ENCODE data around the gene ZNF550. TPM values are rescaled to one million over a fixed set of nuclear protein-coding genes. Genes with fewer than 3 reads are reported as not detected.
"Not testable (repeated sequence)": the region's sequence is repeated elsewhere in the genome, so short reads cannot be mapped to it uniquely, and the experiment has no call there.

The ZNF550 gene
- total and polyA plus RNA-seq, 10 of the 15 experiments (the other 5 are each of a cell fraction or from before 2014, with no cell fraction given) = 2.6 to 14.0 (median 7.4) TPM

DNA sequence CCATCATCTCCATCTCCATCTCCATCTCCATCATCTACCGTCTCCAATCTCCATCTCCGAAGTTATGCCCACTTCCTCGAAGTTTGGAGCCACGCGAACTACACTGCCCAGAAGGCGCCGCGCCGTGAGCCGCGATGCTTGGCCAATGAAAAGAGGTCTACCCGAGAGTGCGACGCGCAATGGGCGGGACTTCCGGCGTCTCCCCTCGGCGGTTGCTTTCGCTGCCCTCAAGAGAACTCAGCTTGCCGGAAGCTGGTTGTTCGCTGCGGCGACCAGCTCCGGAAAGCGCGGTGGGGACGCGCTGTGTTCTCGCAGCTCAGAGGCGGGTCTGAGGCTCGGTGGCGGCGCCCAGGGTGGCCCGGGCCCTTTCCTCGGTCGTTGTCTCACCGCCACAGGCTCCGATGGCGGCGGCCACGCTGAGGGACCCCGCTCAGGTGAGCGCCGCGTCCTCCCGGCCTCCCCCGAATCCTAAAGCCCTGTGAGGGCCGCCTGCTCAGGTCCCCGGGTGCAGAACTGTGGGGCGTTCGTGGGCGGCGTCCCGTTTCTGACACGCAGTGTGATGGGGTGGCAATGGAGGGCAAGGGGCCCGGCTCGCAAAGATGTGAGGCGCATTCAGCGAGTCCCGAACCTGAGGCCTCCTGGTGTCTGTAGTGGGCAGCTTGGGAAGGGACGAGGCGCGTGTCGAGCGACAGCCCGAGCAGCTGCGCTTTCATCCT, 59.8 kb downstream of the ZNF550 start, which contains the start of gene ZNF773:
TSS of gene ZNF773 (plus strand) at position 259 of the 716 bp plus-strand sequence. CDS start at position 402, 143 bp downstream.
- H3K4me1 ChIP-seq (ENCODE audit: control insufficient read depth, insufficient read depth, low read length); BruUV-seq (replicated peaks); intact Hi-C loops (cut with micrococcal nuclease; ENCODE audit: unreplicated experiment); H3K79me2 ChIP-seq (ENCODE audit: control insufficient read depth, insufficient read depth, low read length); CTCF ChIA-PET; H4K20me1 ChIP-seq (ENCODE audit: control insufficient read depth, insufficient read depth); in situ Hi-C loops (cut with MboI); H3K27me3 ChIP-seq (replicated peaks in 1 of 2; ENCODE audit: control insufficient read depth in 2 of 2, insufficient read depth in 2 of 2, low read length in 1 of 2); H3K36me3 ChIP-seq (ENCODE audit: control insufficient read depth in 2 of 2, insufficient read depth in 2 of 2, low read length in 1 of 2): not testable (repeated sequence)
- Histone ChIP-seq H3K9me3 (replicated peaks; ENCODE audit: control insufficient read depth, insufficient read depth, low read length) (peaks cover 16% of the 10 kb centered on the region), H3K4me3 (peak within 1 kb of the TSS; percentile 70; the same call in 1 of the 2 replicates), H2AFZ (ENCODE audit: control insufficient read depth, low read depth, low read length) (peak within 1 kb of the TSS; percentile 73), H3K4me2 (ENCODE audit: control insufficient read depth, insufficient read depth) (peak within 1 kb of the TSS; percentile 79), H3K9ac (ENCODE audit: control insufficient read depth, insufficient read depth, low read length) (peak within 1 kb of the TSS; percentile 40; the same call in 1 of the 2 replicates), H3K27ac (ENCODE audit: control insufficient read depth, insufficient read depth) (peak within 1 kb of the TSS; percentile 58)
- FAIRE-seq = peak; percentile 97
- ATAC-seq = peak; percentile 100
- 1% methylated on average over 57 of the region's 69 CpGs for WGBS (ENCODE audit: insufficient coverage, insufficient replicate concordance, low lambda C conversion rate, missing lambda C conversion rate)
- ChIA-PET POLR2A (interaction anchor here (1.0 to 1.5 kb wide), 2 partner anchors 66 to 999 kb away, joined by 3 to 4 read pairs; no protein-coding TSS in a partner anchor), RAD21 (ENCODE audit: unreplicated experiment) (interaction anchor here (0.6 kb wide), 1 partner anchor 384 kb away, joined by 3 read pairs; no protein-coding TSS in a partner anchor), SMC1A (ENCODE audit: uncharacterized antibody, unreplicated experiment) (interaction anchor here (0.9 kb wide), 1 partner anchor 1019 kb away, joined by 3 read pairs; the partner anchor contains the start of gene ZBTB45)
- peak; percentile 83 for DNase-seq (ENCODE audit: low read depth, low spot score)
- TF ChIP-seq ZNF207 (IDR thresholded peaks at IDR 0.05; ENCODE audit: borderline replicate concordance) (peak; percentile 86), NFYB (IDR thresholded peaks at IDR 0.05; ENCODE audit: insufficient read depth, low read depth, low read length) (peak; percentile 58; the same call in 1 of the 2 replicates), RUNX3 (IDR thresholded peaks at IDR 0.05; ENCODE audit: low read length) (peak; percentile 40), LARP7 (IDR thresholded peaks at IDR 0.05) (peak; percentile 43; the same call in 1 of the 2 replicates), YY1 (IDR thresholded peaks at IDR 0.05; ENCODE audit: low read depth, low read length) (peak; percentile 63), GABPA (IDR thresholded peaks at IDR 0.05; ENCODE audit: low read depth) (peak; percentile 94), TAF1 (IDR thresholded peaks at IDR 0.05; ENCODE audit: borderline replicate concordance, low read depth, low read length) (peak; percentile 60; the same call in 1 of the 2 replicates), POLR2AphosphoS5 (IDR thresholded peaks at IDR 0.05; ENCODE audit: low read length) (peak; percentile 80), CBFB (IDR thresholded peaks at IDR 0.05; ENCODE audit: low read depth) (peak; percentile 70; the same call in 1 of the 2 replicates), ATF7 (IDR thresholded peaks at IDR 0.05; ENCODE audit: low read depth) (peak; percentile 46; the same call in 1 of the 2 replicates), HDGF (IDR thresholded peaks at IDR 0.05) (0 out of 2 replicates have a peak, but pooled peaks have one; percentile 79), RCOR1 (conservative IDR thresholded peaks at IDR 0.05; ENCODE audit: low read depth, low read length) (0 out of 2 replicates have a peak, but pooled peaks have one; percentile 64), HDAC6 (IDR thresholded peaks at IDR 0.05; ENCODE audit: unreplicated experiment) (peak; percentile 52), HCFC1 (IDR thresholded peaks at IDR 0.05; ENCODE audit: low read length) (peak; percentile 95)
- TF ChIP-seq, protein P1, sequence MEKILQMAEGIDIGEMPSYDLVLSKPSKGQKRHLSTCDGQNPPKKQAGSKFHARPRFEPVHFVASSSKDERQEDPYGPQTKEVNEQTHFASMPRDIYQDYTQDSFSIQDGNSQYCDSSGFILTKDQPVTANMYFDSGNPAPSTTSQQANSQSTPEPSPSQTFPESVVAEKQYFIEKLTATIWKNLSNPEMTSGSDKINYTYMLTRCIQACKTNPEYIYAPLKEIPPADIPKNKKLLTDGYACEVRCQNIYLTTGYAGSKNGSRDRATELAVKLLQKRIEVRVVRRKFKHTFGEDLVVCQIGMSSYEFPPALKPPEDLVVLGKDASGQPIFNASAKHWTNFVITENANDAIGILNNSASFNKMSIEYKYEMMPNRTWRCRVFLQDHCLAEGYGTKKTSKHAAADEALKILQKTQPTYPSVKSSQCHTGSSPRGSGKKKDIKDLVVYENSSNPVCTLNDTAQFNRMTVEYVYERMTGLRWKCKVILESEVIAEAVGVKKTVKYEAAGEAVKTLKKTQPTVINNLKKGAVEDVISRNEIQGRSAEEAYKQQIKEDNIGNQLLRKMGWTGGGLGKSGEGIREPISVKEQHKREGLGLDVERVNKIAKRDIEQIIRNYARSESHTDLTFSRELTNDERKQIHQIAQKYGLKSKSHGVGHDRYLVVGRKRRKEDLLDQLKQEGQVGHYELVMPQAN (conservative IDR thresholded peaks at IDR 0.05) = peak; percentile 71; the same call in 1 of the 2 replicates
- TF ChIP-seq, protein P2, sequence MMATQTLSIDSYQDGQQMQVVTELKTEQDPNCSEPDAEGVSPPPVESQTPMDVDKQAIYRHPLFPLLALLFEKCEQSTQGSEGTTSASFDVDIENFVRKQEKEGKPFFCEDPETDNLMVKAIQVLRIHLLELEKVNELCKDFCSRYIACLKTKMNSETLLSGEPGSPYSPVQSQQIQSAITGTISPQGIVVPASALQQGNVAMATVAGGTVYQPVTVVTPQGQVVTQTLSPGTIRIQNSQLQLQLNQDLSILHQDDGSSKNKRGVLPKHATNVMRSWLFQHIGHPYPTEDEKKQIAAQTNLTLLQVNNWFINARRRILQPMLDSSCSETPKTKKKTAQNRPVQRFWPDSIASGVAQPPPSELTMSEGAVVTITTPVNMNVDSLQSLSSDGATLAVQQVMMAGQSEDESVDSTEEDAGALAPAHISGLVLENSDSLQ (IDR thresholded peaks at IDR 0.05) = peak; percentile 80
- TF ChIP-seq, protein P3, sequence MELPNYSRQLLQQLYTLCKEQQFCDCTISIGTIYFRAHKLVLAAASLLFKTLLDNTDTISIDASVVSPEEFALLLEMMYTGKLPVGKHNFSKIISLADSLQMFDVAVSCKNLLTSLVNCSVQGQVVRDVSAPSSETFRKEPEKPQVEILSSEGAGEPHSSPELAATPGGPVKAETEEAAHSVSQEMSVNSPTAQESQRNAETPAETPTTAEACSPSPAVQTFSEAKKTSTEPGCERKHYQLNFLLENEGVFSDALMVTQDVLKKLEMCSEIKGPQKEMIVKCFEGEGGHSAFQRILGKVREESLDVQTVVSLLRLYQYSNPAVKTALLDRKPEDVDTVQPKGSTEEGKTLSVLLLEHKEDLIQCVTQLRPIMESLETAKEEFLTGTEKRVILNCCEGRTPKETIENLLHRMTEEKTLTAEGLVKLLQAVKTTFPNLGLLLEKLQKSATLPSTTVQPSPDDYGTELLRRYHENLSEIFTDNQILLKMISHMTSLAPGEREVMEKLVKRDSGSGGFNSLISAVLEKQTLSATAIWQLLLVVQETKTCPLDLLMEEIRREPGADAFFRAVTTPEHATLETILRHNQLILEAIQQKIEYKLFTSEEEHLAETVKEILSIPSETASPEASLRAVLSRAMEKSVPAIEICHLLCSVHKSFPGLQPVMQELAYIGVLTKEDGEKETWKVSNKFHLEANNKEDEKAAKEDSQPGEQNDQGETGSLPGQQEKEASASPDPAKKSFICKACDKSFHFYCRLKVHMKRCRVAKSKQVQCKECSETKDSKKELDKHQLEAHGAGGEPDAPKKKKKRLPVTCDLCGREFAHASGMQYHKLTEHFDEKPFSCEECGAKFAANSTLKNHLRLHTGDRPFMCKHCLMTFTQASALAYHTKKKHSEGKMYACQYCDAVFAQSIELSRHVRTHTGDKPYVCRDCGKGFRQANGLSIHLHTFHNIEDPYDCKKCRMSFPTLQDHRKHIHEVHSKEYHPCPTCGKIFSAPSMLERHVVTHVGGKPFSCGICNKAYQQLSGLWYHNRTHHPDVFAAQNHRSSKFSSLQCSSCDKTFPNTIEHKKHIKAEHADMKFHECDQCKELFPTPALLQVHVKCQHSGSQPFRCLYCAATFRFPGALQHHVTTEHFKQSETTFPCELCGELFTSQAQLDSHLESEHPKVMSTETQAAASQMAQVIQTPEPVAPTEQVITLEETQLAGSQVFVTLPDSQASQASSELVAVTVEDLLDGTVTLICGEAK (IDR thresholded peaks at IDR 0.05; ENCODE audit: borderline replicate concordance) = peak; percentile 95
